H1 (cell line): Measurements from ENCODE around the gene ZNF148. TPM values are rescaled to one million over a fixed set of nuclear protein-coding genes. Genes with fewer than 3 reads are reported as not detected.

Experiments
- CHD2 ChIP-seq: IDR thresholded peaks from 2 replicates; pipeline ENCODE4 v1.6.1; 2012; ENCODE audit warnings: low read length, improper control_type of control experiment
- CREB1 ChIP-seq: IDR thresholded peaks from 2 replicates; pipeline ENCODE4 v1.6.1; 2012; ENCODE audit warnings: inconsistent platforms
- CTBP2 ChIP-seq: IDR thresholded peaks from 2 replicates; pipeline ENCODE4 v1.7.0; 2011; ENCODE audit warnings: borderline replicate concordance, mild to moderate bottlenecking, moderate library complexity, mixed read lengths, low read length; ENCODE audit not compliant: insufficient read depth, insufficient read length
- EP300 ChIP-seq, 2 experiments: IDR thresholded peaks; 1 replicate in 1 of 2; 2 replicates in 1 of 2; pipeline ENCODE4 v1.6.1; 2011 to 2012; ENCODE audit warnings: low read depth in 2 of 2, low read length in 2 of 2, mild to moderate bottlenecking in 2 of 2, borderline replicate concordance in 1 of 2, inconsistent platforms in 1 of 2, moderate library complexity in 1 of 2
- KDM1A ChIP-seq: fragments of 200-600, 300-600 bp; sonication (generic); IDR thresholded peaks from 2 replicates; pipeline ENCODE4 v1.7.1; 2016; ENCODE audit warnings: mild to moderate bottlenecking, low read length, borderline replicate concordance
- NRF1 ChIP-seq: IDR thresholded peaks from 2 replicates; pipeline ENCODE4 v1.6.1; 2011; ENCODE audit warnings: mild to moderate bottlenecking, low read depth, low read length, improper control_type of control experiment
- SP1 ChIP-seq: IDR thresholded peaks from 2 replicates; pipeline ENCODE4 v1.6.1; 2011; ENCODE audit warnings: low read depth, low read length
- SP4 ChIP-seq: IDR thresholded peaks from 2 replicates; pipeline ENCODE4 v1.6.1; 2012; ENCODE audit warnings: low read length, inconsistent platforms
- TAF1 ChIP-seq: IDR thresholded peaks from 2 replicates; pipeline ENCODE4 v1.6.1; 2011; ENCODE audit warnings: mild to moderate bottlenecking, low read depth, low read length
- TAF7 ChIP-seq: optimal IDR thresholded peaks from 2 replicates; pipeline ENCODE3; 2011; ENCODE audit warnings: low read depth, mild to moderate bottlenecking, inconsistent platforms, low read length, moderate library complexity, borderline replicate concordance
- TBP ChIP-seq: IDR thresholded peaks from 2 replicates; pipeline ENCODE4 v1.6.1; 2011; ENCODE audit warnings: low read depth, low read length, improper control_type of control experiment
- YY1 ChIP-seq: IDR thresholded peaks from 2 replicates; pipeline ENCODE4 v1.6.1; 2011; ENCODE audit warnings: low read depth, mild to moderate bottlenecking, low read length
- polyA plus RNA-seq, 7 experiments: library from polyadenylated mRNA; depleted of rRNA in 3 of 7; stranded (reverse) in 5 of 7; unstranded in 2 of 7; fragments of >200 nt in 5 of 7; fragments of 200-250 nt in 2 of 7; gene quantifications; 1 replicate in 5 of 7; 2 replicates in 1 of 7; 4 replicates in 1 of 7; pipeline versions ENCODE4 v1.2.1 to v1.2.3, GENCODE V29; 2011 to 2013; ENCODE audit warnings: missing spikeins in 2 of 7, mixed read lengths in 2 of 7
- total RNA-seq: library from RNA; stranded (reverse); fragmentation: NEBNext Ultra II Directional; extraction: Animal tissue kit (Norgen Biotek cat#: 25700); gene quantifications from 2 replicates; pipeline ENCODE4 v1.2.1, GENCODE V29; 2021
- TF ChIP-seq, protein P1 (sequence below): fragments of 300-600 bp; sonication (generic); IDR thresholded peaks from 2 replicates; pipeline ENCODE4 v1.7.1; 2012; ENCODE audit warnings: low read length, moderate library complexity, mild to moderate bottlenecking, inconsistent platforms; ENCODE audit not compliant: insufficient replicate concordance

ZNF148 gene
- total and polyA plus RNA-seq, 2 of the 8 experiments (the other 6 are each of a cell fraction or from before 2014, with no cell fraction given): 3.7 to 22.6 TPM

DNA sequence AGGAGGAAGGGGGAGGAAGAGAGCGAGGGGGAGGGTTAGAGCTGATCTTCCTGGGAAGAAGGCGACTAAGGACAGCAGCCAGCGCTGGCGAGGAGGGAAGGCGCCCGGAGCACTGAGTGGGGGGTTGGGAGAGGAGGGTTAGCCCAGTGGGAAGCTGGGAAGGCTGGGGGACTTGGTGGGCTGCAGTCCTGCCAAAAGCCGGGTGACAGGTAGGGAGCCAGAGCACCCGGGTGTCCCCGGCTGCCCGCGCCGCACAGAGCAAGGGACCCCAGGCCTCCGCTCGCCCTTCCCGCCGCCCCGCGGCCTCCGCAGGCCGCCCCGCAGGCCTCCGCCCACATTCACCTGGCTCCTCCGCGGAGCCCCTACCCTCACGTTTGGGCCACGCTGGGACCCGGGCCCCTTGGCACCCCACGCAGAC, 163.0 kb downstream of the ZNF148 start (continued):
- no peak for TF ChIP-seq NRF1
- TF ChIP-seq SP4: 0 out of 2 replicates have a peak, but pooled peaks have one; percentile 50
- TF ChIP-seq YY1: no peak
- peak; percentile 49; the same call in 1 of the 2 replicates for TF ChIP-seq TAF1
- TF ChIP-seq EP300 (IDR thresholded peaks at IDR 0.05; ENCODE audit: borderline replicate concordance in 1 of 2, low read depth in 2 of 2, low read length in 2 of 2): no peak
- TF ChIP-seq CTBP2: peak; percentile 49
- TF ChIP-seq TAF7: no peak
- no peak for TF ChIP-seq CREB1
- TF ChIP-seq TBP: no peak
- TF ChIP-seq, protein P1, sequence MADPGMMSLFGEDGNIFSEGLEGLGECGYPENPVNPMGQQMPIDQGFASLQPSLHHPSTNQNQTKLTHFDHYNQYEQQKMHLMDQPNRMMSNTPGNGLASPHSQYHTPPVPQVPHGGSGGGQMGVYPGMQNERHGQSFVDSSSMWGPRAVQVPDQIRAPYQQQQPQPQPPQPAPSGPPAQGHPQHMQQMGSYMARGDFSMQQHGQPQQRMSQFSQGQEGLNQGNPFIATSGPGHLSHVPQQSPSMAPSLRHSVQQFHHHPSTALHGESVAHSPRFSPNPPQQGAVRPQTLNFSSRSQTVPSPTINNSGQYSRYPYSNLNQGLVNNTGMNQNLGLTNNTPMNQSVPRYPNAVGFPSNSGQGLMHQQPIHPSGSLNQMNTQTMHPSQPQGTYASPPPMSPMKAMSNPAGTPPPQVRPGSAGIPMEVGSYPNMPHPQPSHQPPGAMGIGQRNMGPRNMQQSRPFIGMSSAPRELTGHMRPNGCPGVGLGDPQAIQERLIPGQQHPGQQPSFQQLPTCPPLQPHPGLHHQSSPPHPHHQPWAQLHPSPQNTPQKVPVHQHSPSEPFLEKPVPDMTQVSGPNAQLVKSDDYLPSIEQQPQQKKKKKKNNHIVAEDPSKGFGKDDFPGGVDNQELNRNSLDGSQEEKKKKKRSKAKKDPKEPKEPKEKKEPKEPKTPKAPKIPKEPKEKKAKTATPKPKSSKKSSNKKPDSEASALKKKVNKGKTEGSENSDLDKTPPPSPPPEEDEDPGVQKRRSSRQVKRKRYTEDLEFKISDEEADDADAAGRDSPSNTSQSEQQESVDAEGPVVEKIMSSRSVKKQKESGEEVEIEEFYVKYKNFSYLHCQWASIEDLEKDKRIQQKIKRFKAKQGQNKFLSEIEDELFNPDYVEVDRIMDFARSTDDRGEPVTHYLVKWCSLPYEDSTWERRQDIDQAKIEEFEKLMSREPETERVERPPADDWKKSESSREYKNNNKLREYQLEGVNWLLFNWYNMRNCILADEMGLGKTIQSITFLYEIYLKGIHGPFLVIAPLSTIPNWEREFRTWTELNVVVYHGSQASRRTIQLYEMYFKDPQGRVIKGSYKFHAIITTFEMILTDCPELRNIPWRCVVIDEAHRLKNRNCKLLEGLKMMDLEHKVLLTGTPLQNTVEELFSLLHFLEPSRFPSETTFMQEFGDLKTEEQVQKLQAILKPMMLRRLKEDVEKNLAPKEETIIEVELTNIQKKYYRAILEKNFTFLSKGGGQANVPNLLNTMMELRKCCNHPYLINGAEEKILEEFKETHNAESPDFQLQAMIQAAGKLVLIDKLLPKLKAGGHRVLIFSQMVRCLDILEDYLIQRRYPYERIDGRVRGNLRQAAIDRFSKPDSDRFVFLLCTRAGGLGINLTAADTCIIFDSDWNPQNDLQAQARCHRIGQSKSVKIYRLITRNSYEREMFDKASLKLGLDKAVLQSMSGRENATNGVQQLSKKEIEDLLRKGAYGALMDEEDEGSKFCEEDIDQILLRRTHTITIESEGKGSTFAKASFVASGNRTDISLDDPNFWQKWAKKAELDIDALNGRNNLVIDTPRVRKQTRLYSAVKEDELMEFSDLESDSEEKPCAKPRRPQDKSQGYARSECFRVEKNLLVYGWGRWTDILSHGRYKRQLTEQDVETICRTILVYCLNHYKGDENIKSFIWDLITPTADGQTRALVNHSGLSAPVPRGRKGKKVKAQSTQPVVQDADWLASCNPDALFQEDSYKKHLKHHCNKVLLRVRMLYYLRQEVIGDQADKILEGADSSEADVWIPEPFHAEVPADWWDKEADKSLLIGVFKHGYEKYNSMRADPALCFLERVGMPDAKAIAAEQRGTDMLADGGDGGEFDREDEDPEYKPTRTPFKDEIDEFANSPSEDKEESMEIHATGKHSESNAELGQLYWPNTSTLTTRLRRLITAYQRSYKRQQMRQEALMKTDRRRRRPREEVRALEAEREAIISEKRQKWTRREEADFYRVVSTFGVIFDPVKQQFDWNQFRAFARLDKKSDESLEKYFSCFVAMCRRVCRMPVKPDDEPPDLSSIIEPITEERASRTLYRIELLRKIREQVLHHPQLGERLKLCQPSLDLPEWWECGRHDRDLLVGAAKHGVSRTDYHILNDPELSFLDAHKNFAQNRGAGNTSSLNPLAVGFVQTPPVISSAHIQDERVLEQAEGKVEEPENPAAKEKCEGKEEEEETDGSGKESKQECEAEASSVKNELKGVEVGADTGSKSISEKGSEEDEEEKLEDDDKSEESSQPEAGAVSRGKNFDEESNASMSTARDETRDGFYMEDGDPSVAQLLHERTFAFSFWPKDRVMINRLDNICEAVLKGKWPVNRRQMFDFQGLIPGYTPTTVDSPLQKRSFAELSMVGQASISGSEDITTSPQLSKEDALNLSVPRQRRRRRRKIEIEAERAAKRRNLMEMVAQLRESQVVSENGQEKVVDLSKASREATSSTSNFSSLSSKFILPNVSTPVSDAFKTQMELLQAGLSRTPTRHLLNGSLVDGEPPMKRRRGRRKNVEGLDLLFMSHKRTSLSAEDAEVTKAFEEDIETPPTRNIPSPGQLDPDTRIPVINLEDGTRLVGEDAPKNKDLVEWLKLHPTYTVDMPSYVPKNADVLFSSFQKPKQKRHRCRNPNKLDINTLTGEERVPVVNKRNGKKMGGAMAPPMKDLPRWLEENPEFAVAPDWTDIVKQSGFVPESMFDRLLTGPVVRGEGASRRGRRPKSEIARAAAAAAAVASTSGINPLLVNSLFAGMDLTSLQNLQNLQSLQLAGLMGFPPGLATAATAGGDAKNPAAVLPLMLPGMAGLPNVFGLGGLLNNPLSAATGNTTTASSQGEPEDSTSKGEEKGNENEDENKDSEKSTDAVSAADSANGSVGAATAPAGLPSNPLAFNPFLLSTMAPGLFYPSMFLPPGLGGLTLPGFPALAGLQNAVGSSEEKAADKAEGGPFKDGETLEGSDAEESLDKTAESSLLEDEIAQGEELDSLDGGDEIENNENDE: no peak
- no peak for TF ChIP-seq KDM1A
- no peak for TF ChIP-seq CHD2
- TF ChIP-seq SP1: no peak
